ENCODE measurements around the gene ZCCHC24.

ZCCHC24 gene

GRCh38 chr10:79359816-79360498 lies 85.5 kb downstream of the ZCCHC24 start:
- DNase-seq (ENCODE audit: low spot score) = no peak

- DNase-seq (ENCODE audit: low spot score) = no peak
Observed at GRCh38 chr10:79358811-79359210, 86.6 kb downstream of the ZCCHC24 start.

GRCh38 chr10:79357180-79357579 lies 88.2 kb downstream of the ZCCHC24 start:
- DNase-seq (ENCODE audit: low spot score) = no peak

GRCh38 chr10:79356104-79356503 lies 89.3 kb downstream of the ZCCHC24 start:
- no peak for DNase-seq (ENCODE audit: low spot score)

GRCh38 chr10:79355420-79356017 lies 89.9 kb downstream of the ZCCHC24 start:
- DNase-seq (ENCODE audit: low spot score) = no peak

- DNase-seq (ENCODE audit: low spot score) = no peak
Observed at GRCh38 chr10:79354615-79355014, 90.8 kb downstream of the ZCCHC24 start.

- DNase-seq (ENCODE audit: low spot score) = no peak
Observed at GRCh38 chr10:79354141-79354540, 91.3 kb downstream of the ZCCHC24 start.

GRCh38 chr10:79353726-79354125 lies 91.7 kb downstream of the ZCCHC24 start:
- DNase-seq (ENCODE audit: low spot score) = no peak

GRCh38 chr10:79353000-79353406 lies 92.4 kb downstream of the ZCCHC24 start:
- no peak for DNase-seq (ENCODE audit: low spot score)

- no peak for DNase-seq (ENCODE audit: low spot score)
Observed at GRCh38 chr10:79352035-79352877, 93.2 kb downstream of the ZCCHC24 start.

GRCh38 chr10:79351332-79351731 lies 94.1 kb downstream of the ZCCHC24 start:
- no peak for DNase-seq (ENCODE audit: low spot score)

- DNase-seq (ENCODE audit: low spot score) = no peak
Observed at GRCh38 chr10:79350407-79351154, 94.8 kb downstream of the ZCCHC24 start.

GRCh38 chr10:79349766-79350406 lies 95.5 kb downstream of the ZCCHC24 start:
- DNase-seq (ENCODE audit: low spot score) = no peak

- no peak for DNase-seq (ENCODE audit: low spot score)
Observed at GRCh38 chr10:79349072-79349491, 96.3 kb downstream of the ZCCHC24 start.

GRCh38 chr10:79348640-79348988 lies 96.8 kb downstream of the ZCCHC24 start:
- no peak for DNase-seq (ENCODE audit: low spot score)

GRCh38 chr10:79347894-79348639 lies 97.4 kb downstream of the ZCCHC24 start:
- DNase-seq (ENCODE audit: low spot score) = peak; percentile 70

GRCh38 chr10:79347226-79347893 lies 98.1 kb downstream of the ZCCHC24 start, which contains the start of gene PPIF:
Gene PPIF (plus strand): TSS chr10:79347469. CDS start chr10:79347549, 80 bp downstream.
- DNase-seq (ENCODE audit: low spot score) = peak; percentile 90

GRCh38 chr10:79346388-79347225 lies 98.8 kb downstream of the ZCCHC24 start:
- DNase-seq (ENCODE audit: low spot score) = no peak

- DNase-seq (ENCODE audit: low spot score) = no peak
Observed at GRCh38 chr10:79346012-79346340, 99.4 kb downstream of the ZCCHC24 start.
